OCI-LY7 (cell line): ENCODE data around the gene TNP2. TPM values are rescaled to one million over a fixed set of nuclear protein-coding genes. Genes with fewer than 3 reads are reported as not detected.

Source experiments
- BruUV-seq: library from RNA; stranded (reverse); fragments of 400-500 nt; replicated peaks from 2 replicates; lab custom pipeline; 2021; lab: Mats Ljungman, UMichigan
- CTCF ChIA-PET: fragments of 300-600 bp; sonication (Branson Sonifier 250); formaldehyde crosslinking; loops from one replicate; lab custom pipeline; 2022; ENCODE audit warnings: antibody characterized with exemption; ENCODE audit not compliant: unreplicated experiment; lab: Charles Lee
- POLR2A ChIA-PET: fragments of 300-600 bp; sonication (Branson Sonifier 250); formaldehyde crosslinking; loops from one replicate; lab custom pipeline; 2022; ENCODE audit warnings: antibody characterized with exemption; lab: Charles Lee
- DNase-seq: peaks from one replicate; pipeline ENCODE4 v3.0.0-alpha.2; 2015; ENCODE audit warnings: low spot score
- H2AFZ ChIP-seq: fragments of 200-600 bp; sonication (generic), shearing (Covaris generic); 2 replicates; pipeline ENCODE4 v1.6.1; 2014; ENCODE audit warnings: mild to moderate bottlenecking, antibody characterized with exemption, low read length, moderate library complexity
- H3K27ac ChIP-seq: fragments of 200-600 bp; sonication (generic); 2 replicates; pipeline ENCODE4 v1.5.1; 2014; ENCODE audit warnings: mixed run types, low read depth, mild to moderate bottlenecking, moderate library complexity, low read length, inconsistent platforms; ENCODE audit not compliant: poor library complexity, severe bottlenecking
- H3K36me3 ChIP-seq: fragments of 200-600 bp; sonication (generic); 2 replicates; pipeline ENCODE4 v1.6.1; 2014; ENCODE audit warnings: mild to moderate bottlenecking, antibody characterized with exemption, low read length, moderate library complexity, mixed read lengths; ENCODE audit not compliant: insufficient read depth
- H3K4me1 ChIP-seq: fragments of 200-600 bp; sonication (generic); 2 replicates; pipeline ENCODE4 v1.5.1; 2014; ENCODE audit warnings: mild to moderate bottlenecking, low read length; ENCODE audit not compliant: insufficient read depth, poor library complexity, severe bottlenecking
- H3K4me2 ChIP-seq: fragments of 200-600 bp; sonication (generic); 2 replicates; pipeline ENCODE4 v1.6.1; 2014; ENCODE audit warnings: mild to moderate bottlenecking, low read length
- H3K4me3 ChIP-seq: fragments of 200-600 bp; sonication (generic); 2 replicates; pipeline ENCODE4 v1.5.1; 2014; ENCODE audit warnings: mild to moderate bottlenecking, low read depth, low read length; ENCODE audit not compliant: poor library complexity, severe bottlenecking
- H3K79me2 ChIP-seq: fragments of 200-600 bp; sonication (generic); 2 replicates; pipeline ENCODE4 v1.6.1; 2016; ENCODE audit warnings: low read depth, mild to moderate bottlenecking, low read length, moderate library complexity, mixed read lengths; ENCODE audit not compliant: insufficient read depth
- H3K9me2 ChIP-seq: fragments of 200-600 bp; sonication (generic); 2 replicates; pipeline ENCODE4 v1.6.1; 2016; ENCODE audit warnings: mild to moderate bottlenecking, low read length, mixed read lengths; ENCODE audit not compliant: insufficient read depth
- H3K9me3 ChIP-seq: fragments of 200-600 bp; sonication (generic); 2 replicates; pipeline ENCODE4 v1.6.1; 2014; ENCODE audit warnings: mild to moderate bottlenecking, mixed run types, low read length, mixed read lengths
- H4K20me1 ChIP-seq: fragments of 200-600 bp; sonication (generic); 2 replicates; pipeline ENCODE4 v1.6.1; 2014; ENCODE audit warnings: mild to moderate bottlenecking, antibody characterized with exemption, low read length, moderate library complexity, mixed read lengths; ENCODE audit not compliant: insufficient read depth
- EZH2phosphoT487 ChIP-seq: fragments of 200-600 bp; sonication (generic); IDR thresholded peaks from 2 replicates; pipeline ENCODE4 v1.6.1; 2018; ENCODE audit warnings: low read depth, borderline replicate concordance, mild to moderate bottlenecking, mixed run types, antibody characterized with exemption, low read length, moderate library complexity, mixed read lengths
- intact Hi-C: fragments of 100-400 bp; cut with micrococcal nuclease; formaldehyde crosslinking; loops from one replicate; pipeline ENCODE4 v1.10.0; 2022; ENCODE audit not compliant: unreplicated experiment
- total RNA-seq, 2 experiments: library from RNA; depleted of rRNA in 1 of 2; stranded (reverse); fragments of >200 nt in 1 of 2; shearing (Covaris generic) in 1 of 2; gene quantifications; 2 replicates each; pipeline ENCODE4 v1.2.3, GENCODE V29; 2014 to 2022
- TF ChIP-seq, protein P1 (sequence below): fragments of 200-600 bp; sonication (generic); conservative IDR thresholded peaks from 2 replicates; pipeline ENCODE4 v1.5.1; 2014; ENCODE audit warnings: mild to moderate bottlenecking, antibody characterized with exemption, low read length, moderate library complexity, mixed read lengths

The TNP2 gene
- total RNA-seq, 2 experiments from 2014 or later: not detected

DNA sequence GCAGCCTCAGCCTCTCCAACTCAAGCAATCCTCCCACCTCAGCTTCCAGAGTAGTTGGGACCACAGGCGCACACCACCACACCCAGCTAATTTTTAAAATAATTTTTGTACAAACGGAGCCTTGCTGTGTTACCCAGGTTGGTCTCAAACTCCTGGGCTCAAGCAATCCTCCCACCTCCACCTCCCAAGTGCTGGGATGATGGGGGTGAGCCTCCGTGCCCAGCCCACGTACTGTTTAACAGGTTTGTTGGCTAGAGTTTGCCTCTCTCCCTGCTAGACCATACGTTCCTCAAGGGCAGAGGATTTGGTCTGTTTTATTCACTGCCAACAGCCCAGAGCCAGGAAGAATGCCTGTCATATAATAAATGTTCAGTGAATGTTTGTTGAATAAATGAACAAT, 39.7 kb downstream of the TNP2 start:
- POLR2A ChIA-PET: no interaction called here

GRCh38 chr16:11225677-11226549, 43.2 kb downstream of the TNP2 start:
- no peaks in the 10 kb centered on the region for H3K9me3 ChIP-seq
- H4K20me1 ChIP-seq: no peaks in the 10 kb centered on the region
- intact Hi-C loops: loop anchor here (2.0 kb wide), 1 partner anchor 71 kb away; no protein-coding TSS in a partner anchor
- no TSS peak for BruUV-seq
- peak overlapping the region; percentile 45 for H3K4me3 ChIP-seq
- peak overlapping the region; percentile 46 for H3K27ac ChIP-seq
- POLR2A ChIA-PET: interaction anchor here (0.6 to 1.7 kb wide), 4 partner anchors 30 to 198 kb away, joined by 3 to 8 read pairs (median 5); partner anchors contain the start of gene SOCS1
- DNase-seq: no peak
- no peak for TF ChIP-seq EZH2phosphoT487
- TF ChIP-seq, protein P1, sequence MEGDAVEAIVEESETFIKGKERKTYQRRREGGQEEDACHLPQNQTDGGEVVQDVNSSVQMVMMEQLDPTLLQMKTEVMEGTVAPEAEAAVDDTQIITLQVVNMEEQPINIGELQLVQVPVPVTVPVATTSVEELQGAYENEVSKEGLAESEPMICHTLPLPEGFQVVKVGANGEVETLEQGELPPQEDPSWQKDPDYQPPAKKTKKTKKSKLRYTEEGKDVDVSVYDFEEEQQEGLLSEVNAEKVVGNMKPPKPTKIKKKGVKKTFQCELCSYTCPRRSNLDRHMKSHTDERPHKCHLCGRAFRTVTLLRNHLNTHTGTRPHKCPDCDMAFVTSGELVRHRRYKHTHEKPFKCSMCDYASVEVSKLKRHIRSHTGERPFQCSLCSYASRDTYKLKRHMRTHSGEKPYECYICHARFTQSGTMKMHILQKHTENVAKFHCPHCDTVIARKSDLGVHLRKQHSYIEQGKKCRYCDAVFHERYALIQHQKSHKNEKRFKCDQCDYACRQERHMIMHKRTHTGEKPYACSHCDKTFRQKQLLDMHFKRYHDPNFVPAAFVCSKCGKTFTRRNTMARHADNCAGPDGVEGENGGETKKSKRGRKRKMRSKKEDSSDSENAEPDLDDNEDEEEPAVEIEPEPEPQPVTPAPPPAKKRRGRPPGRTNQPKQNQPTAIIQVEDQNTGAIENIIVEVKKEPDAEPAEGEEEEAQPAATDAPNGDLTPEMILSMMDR: no peak
- H3K4me2 ChIP-seq: peak overlapping the region; percentile 84
- H3K79me2 ChIP-seq: no peaks in the 10 kb centered on the region
- no peaks in the 10 kb centered on the region for H3K36me3 ChIP-seq
- no peaks in the 10 kb centered on the region for H3K9me2 ChIP-seq
- H3K4me1 ChIP-seq: peaks cover 27% of the 10 kb centered on the region
- H2AFZ ChIP-seq: peak overlapping the region; percentile 91
- CTCF ChIA-PET: interaction anchor here (1.2 to 2.4 kb wide), 2 partner anchors 7 to 30 kb away, joined by 5 to 11 read pairs; partner anchors contain the start of gene SOCS1

More for the DNA sequence above, 39.7 kb downstream of the TNP2 start:
- Histone ChIP-seq H4K20me1 (no peaks in the 10 kb centered on the region), H3K9me2 (no peaks in the 10 kb centered on the region), H3K27ac (no peak overlapping the region), H3K4me3 (no peak overlapping the region), H3K4me2 (no peak overlapping the region), H3K9me3 (no peaks in the 10 kb centered on the region), H3K4me1 (peaks cover 37% of the 10 kb centered on the region), H3K79me2 (no peaks in the 10 kb centered on the region), H2AFZ (no peak overlapping the region), H3K36me3 (no peaks in the 10 kb centered on the region)
- BruUV-seq: no TSS peak
- TF ChIP-seq EZH2phosphoT487: no peak
- TF ChIP-seq, protein P1: no peak
- DNase-seq: no peak
- intact Hi-C loops: no loop called here
- CTCF ChIA-PET: no interaction called here
